ENCODE data around the gene DCAF7. TPM values are rescaled to one million over a fixed set of nuclear protein-coding genes. Genes with fewer than 3 reads are reported as not detected.
A peak's percentile ranks its signal among the peaks of the same experiment; 100 is the strongest.

Gene DCAF7
- polyA plus RNA-seq, 1 of the 3 experiments (the other 2 are of a cell fraction), result 63.5 TPM

- no peaks in the 10 kb centered on the region for H3K9me2 ChIP-seq
- no peak overlapping the region for H2AFZ ChIP-seq (ENCODE audit: low read depth)
- POLR2A ChIA-PET, result interaction anchor here (0.5 kb wide), 1 partner anchor 31 kb away, joined by 3 read pairs; no protein-coding TSS in a partner anchor
- 45% methylated on average over 1 of the region's 1 CpG for WGBS (ENCODE audit: low lambda C conversion rate)
- no peak overlapping the region for H3K9ac ChIP-seq
- H3K36me3 ChIP-seq (replicated peaks in 1 of 2; ENCODE audit: control insufficient read depth in 1 of 2, insufficient read depth in 2 of 2, low read length in 1 of 2), result no peaks in the 10 kb centered on the region
- DNase-seq, result no peak
- no peak overlapping the region for H3K27ac ChIP-seq (ENCODE audit: low read depth in 2 of 2, low read length in 1 of 2)
- CTCF ChIA-PET, result interaction anchor here (1.2 to 1.5 kb wide), 3 partner anchors 12 to 37 kb away, joined by 3 to 4 read pairs (median 4); no protein-coding TSS in a partner anchor
- H3K79me2 ChIP-seq (ENCODE audit: insufficient read depth), result no peaks in the 10 kb centered on the region
- peaks cover 2 to 19% of the 10 kb centered on the region in 2 experiments; a peak in 1 of 4 replicates for H3K4me1 ChIP-seq (ENCODE audit: control insufficient read depth in 1 of 2, insufficient read depth in 2 of 2, low read depth in 1 of 2, low read length in 1 of 2)
- no peak overlapping the region for H3K4me2 ChIP-seq
- peaks cover 9% of the 10 kb centered on the region; the same call in 1 of the 2 replicates for H3K27me3 ChIP-seq (ENCODE audit: insufficient read depth)
- no peak overlapping the region for H3K4me3 ChIP-seq (ENCODE audit: low read depth in 2 of 2, low read length in 1 of 2)
- TF ChIP-seq CTCF (IDR thresholded peaks at IDR 0.05), result no peak
- TF ChIP-seq TEAD4 (IDR thresholded peaks at IDR 0.05; ENCODE audit: borderline replicate concordance, insufficient read depth), result no peak
- TF ChIP-seq ZBTB33 (IDR thresholded peaks at IDR 0.05; ENCODE audit: borderline replicate concordance, low read depth), result no peak
- TF ChIP-seq FOXM1 (IDR thresholded peaks at IDR 0.05; ENCODE audit: low read depth), result no peak
- no peaks in the 10 kb centered on the region for H3F3A ChIP-seq (replicated peaks; ENCODE audit: insufficient read depth)
- H3K9me3 ChIP-seq, result no peaks in the 10 kb centered on the region
- no peaks in the 10 kb centered on the region for H4K20me1 ChIP-seq (ENCODE audit: insufficient read depth)
These were observed 34.9 kb upstream of the DCAF7 start for GRCh38 chr17:63515426-63515825.

GRCh38 chr17:63516910-63517824, 33.1 kb upstream of the DCAF7 start:
- DNase-seq, result no peak
- TF ChIP-seq NRF1 (IDR thresholded peaks at IDR 0.05; ENCODE audit: low read depth, low read length), result no peak
- TF ChIP-seq FOSL2 (IDR thresholded peaks at IDR 0.05; ENCODE audit: borderline replicate concordance, low read depth), result peak; percentile 8; the same call in 1 of the 2 replicates
- TF ChIP-seq CTCF (IDR thresholded peaks at IDR 0.05), result no peak
- TF ChIP-seq GATA2 (CRISPR knock-in tag; IDR thresholded peaks at IDR 0.05), result no peak
- TF ChIP-seq MEF2A (IDR thresholded peaks at IDR 0.05; ENCODE audit: borderline replicate concordance, low read depth), result no peak
- TF ChIP-seq POLR2AphosphoS5 (IDR thresholded peaks at IDR 0.05; ENCODE audit: low read depth, low read length), result no peak
- H4K20me1 ChIP-seq (ENCODE audit: insufficient read depth), result no peaks in the 10 kb centered on the region
- no peaks in the 10 kb centered on the region for H3K9me3 ChIP-seq
- no peak overlapping the region for H3K27ac ChIP-seq (ENCODE audit: low read depth in 2 of 2, low read length in 1 of 2)
- H3K4me3 ChIP-seq (ENCODE audit: low read depth in 2 of 2, low read length in 1 of 2), result no peak overlapping the region
- H3K9ac ChIP-seq, result no peak overlapping the region
- WGBS (ENCODE audit: low lambda C conversion rate), result 47% methylated on average over 6 of the region's 6 CpGs
- no peaks in the 10 kb centered on the region for H3K9me2 ChIP-seq
- H3K4me1 ChIP-seq (ENCODE audit: control insufficient read depth in 1 of 2, insufficient read depth in 2 of 2, low read depth in 1 of 2, low read length in 1 of 2), result peaks cover 2 to 28% of the 10 kb centered on the region in 2 experiments; a peak in 1 of 4 replicates
- no peaks in the 10 kb centered on the region for H3F3A ChIP-seq (replicated peaks; ENCODE audit: insufficient read depth)
- no peaks in the 10 kb centered on the region for H3K36me3 ChIP-seq (replicated peaks in 1 of 2; ENCODE audit: control insufficient read depth in 1 of 2, insufficient read depth in 2 of 2, low read length in 1 of 2)
- no peaks in the 10 kb centered on the region for H3K27me3 ChIP-seq (ENCODE audit: insufficient read depth)
- H3K4me2 ChIP-seq, result no peak overlapping the region
- H2AFZ ChIP-seq (ENCODE audit: low read depth), result no peak overlapping the region
- ChIA-PET CTCF (interaction anchor here (0.6 to 1.4 kb wide), 4 partner anchors 12 to 95 kb away, joined by 3 to 7 read pairs (median 3); no protein-coding TSS in a partner anchor), POLR2A (no interaction called here)
- no peaks in the 10 kb centered on the region for H3K79me2 ChIP-seq (ENCODE audit: insufficient read depth)

All from SK-N-SH (cell line).